Measurements from ENCODE around the gene XG. TPM values are rescaled to one million over a fixed set of nuclear protein-coding genes. Genes with fewer than 3 reads are reported as not detected.
"Not testable (repeated sequence)": the region's sequence is repeated elsewhere in the genome, so short reads cannot be mapped to it uniquely, and the experiment has no call there.

Gene XG
- total RNA-seq, 1 experiment from 2014 or later = not detected

- Histone ChIP-seq H3F3A (ENCODE audit: insufficient read depth, low read depth) (no peaks in the 10 kb centered on the region), H3K27me3 (ENCODE audit: insufficient read depth, low read depth) (no peaks in the 10 kb centered on the region), H3K9me3 (ENCODE audit: insufficient read depth, low read depth) (no peaks in the 10 kb centered on the region), H2AFZ (no peak overlapping the region), H3K4me1 (replicated peaks; ENCODE audit: insufficient read depth) (no peaks in the 10 kb centered on the region), H3K79me2 (ENCODE audit: low read depth) (no peaks in the 10 kb centered on the region), H3K4me2 (no peak overlapping the region), H3K4me3 (no peak overlapping the region), H4K20me1 (ENCODE audit: insufficient read depth) (no peaks in the 10 kb centered on the region), H3K9me2 (ENCODE audit: insufficient read depth) (no peaks in the 10 kb centered on the region), H3K36me3 (ENCODE audit: low read depth) (no peaks in the 10 kb centered on the region), H3K27ac (no peak overlapping the region)
- no peak for TF ChIP-seq EZH2 (IDR thresholded peaks at IDR 0.05; ENCODE audit: low read depth)
- TF ChIP-seq CTCF (conservative IDR thresholded peaks at IDR 0.05) = no peak
- ChIA-PET CTCF (no interaction called here), POLR2A (ENCODE audit: unreplicated experiment) (no interaction called here)
- intact Hi-C loops (cut with micrococcal nuclease; ENCODE audit: unreplicated experiment) = no loop called here
- DNase-seq = no peak
- no TSS peak for BruUV-seq (replicated peaks)
Observed at GRCh38 chrX:2794336-2794735, 42.5 kb downstream of the XG start.

- CTCF ChIA-PET; intact Hi-C loops (cut with micrococcal nuclease; ENCODE audit: unreplicated experiment); H3K4me3 ChIP-seq; H3K79me2 ChIP-seq (ENCODE audit: low read depth); POLR2A ChIA-PET (ENCODE audit: unreplicated experiment); H3K9me2 ChIP-seq (ENCODE audit: insufficient read depth); H3K27ac ChIP-seq; H2AFZ ChIP-seq; H3K9me3 ChIP-seq (ENCODE audit: insufficient read depth, low read depth); BruUV-seq (replicated peaks); H3K27me3 ChIP-seq (ENCODE audit: insufficient read depth, low read depth); H3F3A ChIP-seq (ENCODE audit: insufficient read depth, low read depth); H3K36me3 ChIP-seq (ENCODE audit: low read depth); H4K20me1 ChIP-seq (ENCODE audit: insufficient read depth); H3K4me1 ChIP-seq (replicated peaks; ENCODE audit: insufficient read depth); H3K4me2 ChIP-seq; DNase-seq: not testable (repeated sequence)
Observed at GRCh38 chrX:2796808-2797207, 45.0 kb downstream of the XG start.

- H3K9me2 ChIP-seq (ENCODE audit: insufficient read depth) = no peaks in the 10 kb centered on the region
- no peak for TF ChIP-seq CTCF (conservative IDR thresholded peaks at IDR 0.05)
- TF ChIP-seq EZH2 (IDR thresholded peaks at IDR 0.05; ENCODE audit: low read depth) = no peak
- ChIA-PET POLR2A (ENCODE audit: unreplicated experiment) (no interaction called here), CTCF (no interaction called here)
- no peaks in the 10 kb centered on the region for H3K36me3 ChIP-seq (ENCODE audit: low read depth)
- H2AFZ ChIP-seq = no peak overlapping the region
- no peak overlapping the region for H3K4me2 ChIP-seq
- peaks cover 10% of the 10 kb centered on the region for H3F3A ChIP-seq (ENCODE audit: insufficient read depth, low read depth)
- no peak overlapping the region for H3K27ac ChIP-seq
- no peaks in the 10 kb centered on the region for H3K27me3 ChIP-seq (ENCODE audit: insufficient read depth, low read depth)
- no peak overlapping the region for H3K4me3 ChIP-seq
- no peak for DNase-seq
- H3K4me1 ChIP-seq (replicated peaks; ENCODE audit: insufficient read depth) = peaks cover 22% of the 10 kb centered on the region
- intact Hi-C loops (cut with micrococcal nuclease; ENCODE audit: unreplicated experiment) = no loop called here
- BruUV-seq (replicated peaks) = no TSS peak
- H4K20me1 ChIP-seq (ENCODE audit: insufficient read depth) = no peaks in the 10 kb centered on the region
- H3K79me2 ChIP-seq (ENCODE audit: low read depth) = no peaks in the 10 kb centered on the region
- no peaks in the 10 kb centered on the region for H3K9me3 ChIP-seq (ENCODE audit: insufficient read depth, low read depth)
Observed at GRCh38 chrX:2799369-2799768, 47.5 kb downstream of the XG start.

GRCh38 chrX:2799980-2800379 is 48.1 kb downstream of the XG start:
- H3K4me2 ChIP-seq; DNase-seq; CTCF ChIA-PET; H3K36me3 ChIP-seq (ENCODE audit: low read depth); H3K4me3 ChIP-seq; H2AFZ ChIP-seq; H3K27ac ChIP-seq; H3K9me2 ChIP-seq (ENCODE audit: insufficient read depth); POLR2A ChIA-PET (ENCODE audit: unreplicated experiment); H3K27me3 ChIP-seq (ENCODE audit: insufficient read depth, low read depth); BruUV-seq (replicated peaks); intact Hi-C loops (cut with micrococcal nuclease; ENCODE audit: unreplicated experiment); H3K9me3 ChIP-seq (ENCODE audit: insufficient read depth, low read depth); H4K20me1 ChIP-seq (ENCODE audit: insufficient read depth); H3K79me2 ChIP-seq (ENCODE audit: low read depth): not testable (repeated sequence)
- H3K4me1 ChIP-seq (replicated peaks; ENCODE audit: insufficient read depth) = peaks cover 27% of the 10 kb centered on the region
- peaks cover 12% of the 10 kb centered on the region for H3F3A ChIP-seq (ENCODE audit: insufficient read depth, low read depth)

All from PC-9 (cell line).